ENCODE data around the gene HEPACAM2.

- TF ChIP-seq CTCF (IDR thresholded peaks at IDR 0.05 in 8 of 11, conservative IDR thresholded peaks at IDR 0.05 in 3 of 11) (no peak), POLR2A (IDR thresholded peaks at IDR 0.05) (no peak)
Observed at GRCh38 chr7:93218997-93219827, 7.1 kb downstream of the HEPACAM2 start.

All from spleen (tissue), 7 donors.